GM21717 (cell line): ENCODE data around the gene GLE1.
"Not testable (repeated sequence)": the region's sequence is repeated elsewhere in the genome, so short reads cannot be mapped to it uniquely, and the experiment has no call there.

Experiments used
- ATAC-seq: cut with Tn5 transposase; IDR thresholded peaks from one replicate; pipeline ENCODE4 v1.9.1; 2021; ENCODE audit warnings: mild to moderate bottlenecking, moderate library complexity; ENCODE audit not compliant: unreplicated experiment

Gene GLE1

DNA sequence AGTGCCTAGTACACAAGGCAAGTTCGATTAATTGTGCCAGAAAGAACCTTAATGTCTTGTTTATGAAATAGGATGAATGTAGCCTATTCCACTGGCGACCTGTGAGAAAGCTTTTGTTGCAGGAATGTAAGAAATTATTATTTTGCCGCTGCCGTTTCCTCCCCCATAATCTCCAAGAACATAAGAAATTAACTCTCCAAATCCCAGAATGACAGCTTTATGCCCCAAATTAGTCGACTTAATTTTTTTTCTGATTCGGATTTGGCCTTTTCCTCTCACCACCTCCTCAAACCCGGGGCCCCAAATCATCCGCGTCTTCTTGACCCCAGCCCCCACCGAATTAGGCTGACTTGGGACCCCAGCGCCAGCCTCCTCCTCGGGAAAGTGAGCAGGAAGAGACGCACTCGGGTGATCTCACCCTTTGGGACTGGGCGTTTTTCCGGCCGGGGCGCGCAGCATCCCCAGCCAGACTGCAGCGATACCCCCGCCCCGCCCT is 47.2 kb downstream of the GLE1 start:
- no peak for ATAC-seq

DNA sequence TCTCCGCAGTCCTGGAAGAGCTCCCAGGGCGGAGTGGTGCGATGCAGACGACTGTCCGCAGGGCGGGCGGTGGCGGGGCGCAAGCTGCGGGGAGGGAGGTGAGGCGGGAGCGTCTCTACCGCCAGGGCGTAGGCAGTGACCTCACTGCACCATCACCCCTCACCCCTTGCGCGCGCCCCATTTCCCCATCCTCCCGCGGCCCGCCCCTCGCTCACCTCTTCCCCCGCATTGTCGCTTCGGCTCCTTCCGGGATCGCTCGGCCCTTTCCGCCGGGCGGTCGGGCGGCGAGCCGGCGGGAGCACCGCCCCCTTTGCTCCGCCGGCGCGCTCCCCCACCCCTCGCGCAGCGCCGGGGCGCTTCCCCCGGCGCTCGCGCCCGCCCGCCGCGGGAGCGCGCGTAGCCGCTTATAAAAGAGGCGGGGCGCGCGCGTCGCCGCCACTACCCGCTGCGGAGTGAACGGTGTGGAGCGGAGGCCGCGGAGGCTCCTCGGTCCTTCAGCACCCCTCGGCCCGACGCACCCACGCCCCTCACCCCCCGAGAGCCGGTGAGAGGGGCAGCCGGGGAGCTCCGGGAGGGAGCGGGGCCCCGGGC is 47.7 kb downstream of the GLE1 start, which contains the start of gene SPTAN1:
SPTAN1 (plus strand) TSS at position 435 of the 591 bp plus-strand sequence. CDS start 14,154 bp downstream, outside the sequence.
- ATAC-seq = peak; percentile 60

DNA sequence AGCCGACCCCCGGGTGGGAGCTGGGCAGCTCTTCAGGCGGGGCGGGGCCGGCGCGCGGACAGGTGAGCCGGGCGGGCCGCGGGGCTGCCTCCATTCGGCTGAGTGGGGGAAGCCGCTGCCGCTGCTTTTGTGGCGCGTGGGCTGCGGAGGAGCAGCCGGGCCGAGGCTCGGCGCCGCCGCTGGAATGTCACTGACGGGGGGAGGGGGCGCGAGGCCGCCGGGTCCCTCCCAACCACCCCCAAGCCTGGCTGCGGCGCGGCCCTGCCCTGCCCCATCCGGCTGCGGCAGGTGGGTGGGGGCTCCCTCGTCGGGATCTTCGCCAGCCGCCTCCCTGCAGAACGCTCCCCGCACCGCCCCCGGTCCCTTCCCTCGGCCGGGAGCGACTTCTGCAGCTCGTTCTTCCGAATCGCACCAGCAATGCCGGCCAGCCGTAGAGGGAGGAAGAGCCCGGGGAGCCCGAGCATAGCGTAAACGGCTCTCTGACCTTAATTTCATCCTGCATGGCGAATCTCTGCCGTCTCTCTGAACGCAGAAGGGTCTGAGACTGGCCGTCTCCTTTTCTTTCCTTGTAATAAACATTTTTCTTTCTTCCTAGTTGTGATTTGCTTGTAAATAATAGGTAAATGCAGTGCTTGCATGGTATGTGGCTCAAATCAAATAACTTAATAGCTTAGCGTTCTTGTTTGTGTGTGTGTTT is 48.4 kb downstream of the GLE1 start:
- ATAC-seq = peak; percentile 34

DNA sequence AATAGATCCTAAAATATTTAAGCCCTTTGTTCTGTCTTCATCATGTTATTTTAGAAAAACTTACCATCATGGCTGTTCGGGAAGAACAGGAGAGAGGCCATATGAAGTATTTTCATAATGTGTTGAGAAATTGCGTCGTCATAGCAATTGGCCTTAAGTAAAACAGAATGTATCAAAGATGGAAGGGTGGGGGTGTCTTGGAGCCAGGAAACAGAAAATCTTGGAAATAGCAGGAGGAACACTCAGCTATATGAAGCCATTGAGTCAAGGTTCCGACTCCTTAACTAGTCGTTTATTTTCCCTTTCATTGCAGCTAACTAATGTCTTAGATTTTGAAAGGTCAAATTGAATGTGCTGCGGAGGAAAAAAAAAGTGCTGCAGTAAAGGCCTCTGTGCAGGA is 49.2 kb downstream of the GLE1 start:
- ATAC-seq = no peak

DNA sequence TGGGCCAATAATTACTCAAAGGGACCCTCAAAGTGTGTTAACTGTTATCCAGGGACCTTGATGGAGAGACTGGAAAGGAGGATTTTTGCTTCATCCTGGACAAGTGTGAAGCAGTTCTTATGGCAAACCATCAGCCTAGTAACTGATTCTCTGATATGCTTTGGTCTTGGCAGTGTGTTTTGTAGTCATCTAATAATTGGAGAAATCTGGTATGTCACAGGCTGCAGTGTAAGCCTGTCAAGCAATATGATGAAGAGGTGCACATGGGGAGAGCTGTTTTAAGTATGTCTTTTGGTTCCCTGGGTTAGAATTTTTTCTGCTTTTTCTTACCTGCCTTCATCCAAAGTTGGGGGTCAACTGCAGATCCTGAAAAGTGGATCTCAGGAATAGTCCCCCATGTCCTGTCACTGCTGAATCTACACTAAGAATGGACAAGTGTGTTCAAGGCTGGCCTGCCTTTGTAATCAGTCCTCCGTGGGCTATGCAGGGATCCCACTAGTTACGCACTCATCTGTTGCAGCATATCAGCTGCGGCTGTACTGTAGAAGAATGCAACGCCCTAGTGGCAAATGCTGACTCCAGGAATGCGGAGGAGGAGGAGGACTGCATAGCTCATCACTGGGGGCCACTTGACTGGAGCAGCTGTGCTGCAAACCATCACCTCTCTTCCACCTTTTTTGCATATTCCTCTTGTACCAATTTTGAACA is 49.8 kb downstream of the GLE1 start:
- ATAC-seq = no peak

DNA sequence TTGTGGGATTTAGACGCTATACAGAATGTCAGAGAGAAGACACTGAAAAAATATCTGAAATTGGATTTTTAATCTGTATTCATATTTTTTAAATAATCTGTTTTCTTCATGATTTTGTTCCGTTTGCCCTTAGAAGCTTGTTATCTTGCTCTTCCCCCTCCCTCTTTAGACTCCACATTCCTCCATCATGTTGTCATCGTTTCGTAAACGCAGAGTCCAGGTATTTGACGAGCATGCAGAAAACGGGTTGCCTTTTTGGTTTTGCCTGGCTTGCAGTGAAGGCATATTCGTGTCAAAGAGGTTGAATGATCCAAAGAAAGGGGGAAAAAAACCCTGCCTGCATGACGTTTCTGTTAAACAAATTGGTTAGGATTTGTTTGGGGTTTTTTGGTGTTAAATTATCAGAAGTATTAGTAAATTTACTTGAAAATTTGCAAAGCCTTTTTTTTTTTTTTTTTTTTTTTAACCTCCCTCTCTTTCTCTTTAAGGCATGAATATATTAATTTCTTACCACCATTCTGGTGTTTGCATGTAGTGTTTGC is 50.7 kb downstream of the GLE1 start:
- no peak for ATAC-seq

DNA sequence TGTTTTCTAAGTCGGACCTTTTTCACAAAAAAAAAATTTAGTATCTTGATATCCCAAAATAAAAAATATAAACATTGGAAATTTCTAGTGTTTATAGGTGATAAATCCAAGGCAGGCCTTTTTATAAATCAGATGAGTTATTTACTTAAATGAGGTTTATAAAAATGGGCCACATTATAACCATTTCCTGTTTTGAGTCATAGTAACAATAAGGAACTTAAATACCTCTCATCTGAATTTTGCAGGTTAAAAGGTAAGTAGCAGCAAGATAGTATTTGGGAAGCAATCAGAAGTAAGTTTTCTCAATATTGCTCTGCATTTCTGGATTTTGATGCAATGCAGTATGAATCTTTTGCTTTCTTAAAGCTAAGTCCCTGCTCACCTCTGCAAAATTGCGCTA is 51.8 kb downstream of the GLE1 start:
- no peak for ATAC-seq

DNA sequence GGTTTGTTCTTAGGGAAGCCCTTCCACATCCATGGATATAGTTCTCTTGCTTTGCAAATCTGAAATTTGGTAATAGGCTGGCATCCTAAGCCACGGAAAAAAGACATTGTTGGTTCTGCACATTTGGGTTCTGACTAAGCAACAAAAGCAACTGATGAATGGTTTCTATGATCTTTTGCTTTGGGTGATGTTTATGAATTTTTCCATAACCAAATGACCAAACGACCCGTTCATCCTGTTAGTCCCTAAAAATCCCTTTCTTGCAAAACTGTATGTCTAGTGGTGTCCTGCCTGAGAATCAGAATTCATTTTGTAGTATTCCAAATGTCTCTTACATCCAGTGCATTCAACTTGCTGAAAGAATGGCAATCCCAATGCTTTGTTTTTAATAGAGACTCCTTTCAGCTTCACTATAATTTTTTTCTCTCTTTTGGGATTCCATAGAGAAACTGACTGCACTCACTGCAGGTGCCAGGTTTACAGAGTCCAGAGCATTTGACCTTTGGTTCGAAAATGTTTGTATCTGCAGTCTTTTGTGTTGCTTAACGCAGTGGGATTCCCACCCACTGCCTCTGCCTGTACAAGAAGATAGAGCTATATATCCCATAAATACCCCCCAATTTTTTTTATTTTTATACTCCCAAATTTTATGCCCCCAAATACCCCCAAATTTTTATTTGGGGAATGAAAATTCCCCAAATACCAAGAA is 52.6 kb downstream of the GLE1 start:
- ATAC-seq = no peak

DNA sequence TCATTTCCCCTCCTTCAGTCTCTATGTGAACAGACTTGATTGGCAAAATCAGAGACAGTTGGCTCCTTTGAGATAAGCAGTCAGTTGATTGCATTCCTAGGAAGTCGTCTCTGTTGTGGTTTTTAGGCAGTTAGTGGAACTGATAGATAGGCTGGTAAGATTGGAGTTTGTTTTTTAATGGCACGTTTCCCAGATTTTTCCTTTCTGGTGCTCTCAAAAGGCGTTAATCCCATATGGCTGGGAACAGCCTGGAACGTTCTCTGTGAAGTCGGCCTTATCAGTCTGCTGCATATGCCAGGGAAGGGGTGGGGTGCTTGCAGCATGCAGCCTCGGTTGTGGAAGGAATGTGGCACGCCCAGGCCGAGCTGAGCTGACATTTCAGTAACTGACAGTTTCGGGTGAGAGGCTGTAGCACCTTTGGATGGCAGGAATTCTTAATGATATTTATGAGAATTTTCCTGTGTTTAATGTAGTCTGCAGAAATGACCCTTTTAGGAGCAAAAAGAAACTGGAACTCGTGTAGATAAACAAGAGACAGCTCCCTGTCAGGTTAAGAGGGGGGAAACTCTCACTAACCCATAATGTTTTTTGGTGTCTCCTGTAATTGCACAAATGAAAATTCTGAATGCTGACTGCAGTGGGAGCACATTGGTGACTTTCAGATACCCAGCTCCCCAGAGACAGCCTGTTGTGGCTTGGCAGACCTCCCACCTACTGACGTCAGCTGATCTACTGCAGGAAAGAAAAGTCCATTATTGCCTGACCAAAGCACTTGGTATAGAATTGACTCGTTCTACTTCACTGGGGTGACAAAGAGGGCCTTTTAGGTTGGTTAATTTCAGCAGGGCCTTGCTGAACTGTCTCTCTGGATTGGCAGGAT is 54.2 kb downstream of the GLE1 start:
- ATAC-seq = no peak

DNA sequence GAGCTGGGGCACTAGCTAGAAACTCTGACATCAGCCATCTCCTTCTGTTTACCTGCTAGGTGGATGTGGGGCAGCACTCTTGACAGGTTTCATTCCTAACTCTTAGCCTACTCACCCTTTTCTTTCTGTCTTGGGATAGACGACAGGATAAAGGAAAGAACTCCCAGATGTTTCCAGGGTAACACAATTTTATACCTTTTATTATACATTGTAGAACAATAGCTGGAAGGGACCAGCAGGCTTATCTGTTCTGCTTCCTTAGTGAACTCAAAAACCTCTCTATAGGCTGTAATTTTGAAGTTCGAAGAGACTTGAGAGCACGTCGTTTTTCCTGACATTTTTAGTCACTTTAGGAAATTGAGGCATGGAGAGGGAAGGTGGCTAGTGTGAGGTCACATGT is 61.1 kb downstream of the GLE1 start:
- no peak for ATAC-seq

DNA sequence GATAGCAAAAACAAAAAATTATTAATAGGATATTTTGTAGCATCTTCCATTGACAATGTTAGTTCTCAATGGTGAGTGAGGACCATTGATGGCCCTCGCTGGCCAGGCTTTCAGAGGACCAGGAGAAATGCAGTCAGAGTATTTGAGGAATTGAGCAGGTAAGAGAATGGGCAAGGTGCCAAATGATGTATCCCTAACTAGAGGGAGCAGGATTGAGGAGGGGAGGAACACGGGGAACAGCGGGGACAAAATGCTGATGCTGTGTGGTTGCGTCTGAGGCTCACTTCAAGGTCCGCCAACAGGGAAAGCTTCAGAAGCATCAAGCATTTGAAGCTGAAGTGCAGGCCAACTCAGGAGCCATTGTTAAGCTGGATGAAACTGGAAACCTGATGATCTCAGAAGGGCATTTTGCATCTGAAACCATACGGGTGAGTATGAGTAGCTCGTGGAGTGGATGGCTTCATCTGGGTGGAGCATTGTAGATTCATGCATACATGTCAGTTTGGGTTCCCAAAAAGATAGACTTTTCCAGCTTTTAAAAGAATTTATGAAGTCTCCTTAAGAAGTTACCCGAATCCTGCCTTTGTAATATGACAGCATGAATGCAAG is 64.1 kb downstream of the GLE1 start:
- no peak for ATAC-seq

DNA sequence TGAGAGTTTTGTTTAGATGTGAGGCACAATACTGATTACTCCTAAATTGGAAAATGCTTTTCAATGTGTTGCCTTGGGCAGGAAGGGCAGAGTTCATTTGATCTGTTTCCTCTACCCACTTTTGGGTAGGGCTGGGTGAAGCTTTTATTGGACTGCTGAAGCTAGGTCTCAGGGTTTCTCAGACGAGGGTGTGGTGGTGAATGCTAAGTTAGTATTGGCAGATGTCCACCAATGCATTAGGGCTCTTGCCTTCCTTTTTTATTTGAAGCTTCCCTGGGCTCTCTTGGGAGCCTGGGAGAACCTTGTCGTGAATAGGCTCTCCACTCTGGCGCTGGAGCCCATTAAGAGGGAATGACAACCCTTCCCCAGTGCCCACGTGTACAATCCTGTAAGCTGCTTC is 71.0 kb downstream of the GLE1 start:
- ATAC-seq = no peak

DNA sequence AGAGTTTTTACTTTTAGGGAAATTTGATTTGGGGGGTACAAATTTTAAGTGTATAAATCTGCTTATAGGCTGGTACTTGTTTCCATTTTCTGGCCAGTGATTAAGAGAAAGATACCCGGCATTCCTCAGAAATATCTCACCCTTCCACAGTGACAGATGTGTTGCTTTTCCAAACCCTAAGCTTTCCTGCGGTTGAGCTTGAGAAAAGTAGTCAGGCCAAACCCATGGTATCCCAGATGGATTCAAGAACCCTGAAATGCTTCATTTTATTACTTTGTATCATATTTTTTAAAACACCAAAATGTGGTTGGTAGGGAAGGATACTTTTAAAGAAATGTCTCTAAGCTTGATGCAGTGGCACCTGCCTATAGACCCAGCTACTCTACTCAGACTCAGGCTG is 71.4 kb downstream of the GLE1 start:
- ATAC-seq = no peak

DNA sequence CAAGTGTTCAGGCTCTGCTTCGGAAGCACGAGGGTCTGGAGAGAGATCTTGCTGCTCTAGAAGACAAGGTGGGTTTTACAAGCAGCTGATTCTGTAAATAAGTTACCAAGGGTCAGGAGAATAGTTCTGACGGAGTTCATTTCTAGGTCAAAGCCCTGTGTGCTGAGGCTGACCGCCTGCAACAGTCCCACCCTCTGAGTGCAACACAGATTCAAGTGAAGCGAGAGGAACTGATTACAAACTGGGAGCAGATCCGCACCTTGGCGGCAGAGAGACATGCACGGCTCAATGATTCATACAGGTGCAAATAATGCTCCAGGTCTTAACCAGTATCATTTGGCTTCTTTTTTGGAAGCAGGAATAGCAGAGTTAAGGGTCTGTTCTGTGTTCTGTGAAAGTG is 72.7 kb downstream of the GLE1 start:
- ATAC-seq = no peak

DNA sequence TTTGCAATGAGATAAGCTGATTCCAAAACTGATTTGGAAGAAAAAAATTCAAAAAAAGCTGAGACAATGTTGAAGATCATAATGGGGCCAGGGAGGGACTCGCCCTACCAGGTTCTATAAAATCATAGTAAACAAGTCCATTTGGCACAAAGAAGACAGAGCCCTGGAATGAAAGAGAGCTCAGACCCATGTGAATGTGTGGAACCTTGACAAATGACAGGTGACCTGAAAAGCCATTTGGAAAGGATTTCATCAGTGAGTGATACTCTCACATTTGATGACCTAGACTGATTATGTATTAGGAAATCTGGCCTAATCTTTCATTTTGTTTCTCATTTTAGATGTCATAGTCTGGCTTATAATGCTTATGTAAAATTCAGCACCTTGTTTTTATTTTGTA is 74.7 kb downstream of the GLE1 start:
- no peak for ATAC-seq

DNA sequence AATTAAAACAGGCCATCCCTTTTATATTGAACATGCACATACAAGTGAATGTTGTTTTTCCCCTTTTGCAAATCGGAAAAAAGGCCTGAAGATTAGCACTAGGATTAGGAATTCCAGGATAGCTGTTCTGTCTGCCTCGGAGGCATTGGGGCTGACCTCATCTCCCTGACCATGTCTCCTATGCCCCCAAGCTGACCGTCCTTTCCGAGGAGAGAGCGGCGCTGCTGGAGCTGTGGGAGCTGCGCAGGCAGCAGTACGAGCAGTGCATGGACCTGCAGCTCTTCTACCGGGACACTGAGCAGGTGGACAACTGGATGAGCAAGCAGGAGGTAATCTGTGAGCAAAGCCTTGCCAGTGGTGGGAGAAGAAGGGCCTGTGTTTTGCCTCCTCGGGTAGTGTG is 76.2 kb downstream of the GLE1 start:
- no peak for ATAC-seq

DNA sequence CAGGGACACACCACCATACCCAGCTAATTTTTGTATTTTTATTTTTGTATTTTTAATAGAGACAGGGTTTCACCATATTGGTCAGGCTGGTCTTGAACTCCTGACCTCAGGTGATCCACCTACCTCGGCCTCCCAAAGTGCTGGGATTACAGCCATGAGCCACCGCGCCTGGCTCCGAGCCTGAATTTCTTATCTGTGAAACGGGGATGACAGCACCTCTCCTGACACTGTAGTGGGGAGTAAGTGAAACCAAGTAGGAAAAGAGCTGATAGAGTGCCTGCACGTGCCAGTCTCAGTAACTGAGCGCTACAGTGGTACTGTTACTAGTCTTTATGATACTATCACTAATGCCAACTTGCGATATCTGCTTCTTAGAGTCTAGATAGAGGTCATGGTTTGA is 80.6 kb downstream of the GLE1 start:
- not testable (repeated sequence) for ATAC-seq

DNA sequence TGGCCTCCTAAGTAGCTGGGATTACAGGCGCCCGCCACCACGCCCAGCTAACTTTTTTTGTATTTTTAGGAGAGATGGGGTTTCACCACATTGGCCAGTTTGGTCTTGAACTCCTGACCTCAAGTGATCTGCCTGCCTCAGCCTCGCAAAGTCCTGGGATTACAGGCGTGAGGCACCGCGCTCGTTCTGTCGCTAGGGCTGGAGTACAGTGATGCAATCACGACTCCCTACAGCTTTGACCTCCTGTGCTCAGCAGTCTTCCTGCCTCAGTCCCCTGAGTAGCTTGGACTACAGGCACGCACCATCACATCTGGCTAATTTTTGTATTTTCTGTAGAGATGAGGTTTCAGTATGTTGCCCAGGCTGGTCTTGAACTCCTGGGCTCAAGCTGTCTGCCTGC is 82.4 kb downstream of the GLE1 start:
- ATAC-seq = not testable (repeated sequence)

DNA sequence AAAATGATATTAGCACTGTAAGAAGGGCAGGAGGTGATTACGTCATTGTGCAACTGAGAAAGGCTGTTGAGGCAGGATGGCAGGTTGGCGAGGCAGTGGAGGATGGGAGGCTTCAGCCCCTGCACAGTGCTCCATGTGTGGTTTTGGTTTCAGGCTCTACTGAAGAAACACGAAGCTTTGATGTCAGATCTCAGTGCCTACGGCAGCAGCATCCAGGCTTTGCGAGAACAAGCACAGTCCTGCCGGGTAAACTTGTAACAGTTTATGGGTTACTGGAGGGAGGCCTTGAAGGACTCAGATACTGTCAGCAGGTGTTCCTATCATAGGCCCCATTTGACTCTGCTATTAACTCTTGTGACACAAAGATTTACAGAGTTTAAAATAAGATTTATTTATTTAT is 82.9 kb downstream of the GLE1 start:
- no peak for ATAC-seq
